HG02943 (cell line): ENCODE data around the gene UNC13B.
"Not testable (repeated sequence)": the region's sequence is repeated elsewhere in the genome, so short reads cannot be mapped to it uniquely, and the experiment has no call there.

ENCODE experiments used
- ATAC-seq: cut with Tn5 transposase; IDR thresholded peaks from one replicate; pipeline ENCODE4 v1.9.1; 2021; ENCODE audit warnings: mild to moderate bottlenecking, low read depth, moderate library complexity; ENCODE audit not compliant: unreplicated experiment

UNC13B gene

DNA sequence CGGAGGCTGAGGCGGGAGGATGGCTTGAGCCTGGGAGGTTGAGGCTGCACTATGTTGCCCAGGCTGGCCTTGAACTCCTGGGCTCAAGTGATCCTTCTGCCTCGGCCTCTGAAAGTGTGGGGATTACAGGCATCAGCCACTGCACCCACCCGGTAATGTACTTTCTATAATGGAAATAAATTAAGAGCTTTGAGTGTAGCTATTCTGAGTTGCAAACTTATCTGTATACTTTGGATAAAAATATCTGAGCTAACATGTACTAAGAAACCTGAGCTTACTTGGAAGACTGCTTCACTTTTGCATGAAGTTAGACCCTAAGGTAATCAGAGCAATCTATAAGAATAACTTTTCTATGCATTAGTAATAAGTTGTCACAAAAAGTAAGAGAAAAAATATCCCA is 50.0 kb downstream of the UNC13B start:
- no peak for ATAC-seq

DNA sequence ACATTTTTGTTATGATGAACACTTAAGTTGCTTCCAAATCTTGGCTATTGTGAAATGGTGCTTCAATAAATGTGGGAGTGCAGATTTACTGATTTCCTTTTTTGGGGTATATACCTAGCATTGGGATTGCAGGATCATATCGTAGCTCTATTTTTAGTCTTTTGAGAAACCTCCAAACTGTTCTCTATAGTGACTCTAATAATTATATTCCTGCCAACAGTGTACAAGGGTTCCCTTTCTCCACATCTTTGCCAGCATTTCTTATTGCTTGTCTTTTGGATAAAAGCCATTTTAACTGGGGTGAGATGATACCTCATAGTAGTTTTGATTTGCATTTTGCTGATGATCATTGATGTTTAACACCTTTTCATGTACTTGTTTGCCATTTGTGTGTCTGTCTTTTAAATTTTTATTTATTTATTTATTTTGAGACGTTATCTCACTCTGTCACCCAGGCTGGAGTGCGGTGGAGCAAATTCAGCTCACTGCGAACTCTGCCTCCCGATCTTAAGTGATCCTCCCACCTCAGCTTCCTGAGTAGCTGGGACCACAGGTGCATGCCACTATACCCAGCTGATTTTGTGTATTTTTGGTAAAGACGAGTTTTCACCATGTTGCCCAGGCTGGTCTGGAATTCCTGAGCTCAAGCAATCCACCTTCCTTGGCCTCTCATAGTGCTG is 59.0 kb downstream of the UNC13B start:
- no peak for ATAC-seq

- no peak for ATAC-seq
Measured at GRCh38 chr9:35225677-35226076, 63.9 kb downstream of the UNC13B start.

GRCh38 chr9:35226651-35227050 is 64.8 kb downstream of the UNC13B start:
- no peak for ATAC-seq

DNA sequence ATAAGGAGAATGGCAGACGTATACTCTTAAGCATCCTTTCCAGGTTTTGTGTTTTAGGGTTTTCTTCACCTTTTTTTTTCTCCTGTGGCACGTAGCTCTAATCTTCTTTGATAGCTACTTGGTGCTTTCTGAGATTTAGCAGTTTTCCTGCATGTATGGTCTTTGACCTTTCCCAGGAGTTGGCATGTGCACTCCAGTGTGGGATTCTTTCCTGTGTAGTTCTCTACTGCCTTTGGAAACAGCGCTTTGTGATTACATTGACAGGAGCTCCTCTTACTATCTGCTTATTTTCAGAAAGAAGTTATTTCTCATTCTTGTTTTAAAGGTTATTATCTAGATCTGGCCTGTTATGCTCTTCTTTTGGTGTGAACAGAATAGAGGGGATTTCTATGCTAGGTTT is 65.5 kb downstream of the UNC13B start:
- ATAC-seq: no peak

- ATAC-seq: no peak
Measured at GRCh38 chr9:35229066-35229778, 67.4 kb downstream of the UNC13B start.

GRCh38 chr9:35229779-35230143 is 68.0 kb downstream of the UNC13B start:
- ATAC-seq: no peak

DNA sequence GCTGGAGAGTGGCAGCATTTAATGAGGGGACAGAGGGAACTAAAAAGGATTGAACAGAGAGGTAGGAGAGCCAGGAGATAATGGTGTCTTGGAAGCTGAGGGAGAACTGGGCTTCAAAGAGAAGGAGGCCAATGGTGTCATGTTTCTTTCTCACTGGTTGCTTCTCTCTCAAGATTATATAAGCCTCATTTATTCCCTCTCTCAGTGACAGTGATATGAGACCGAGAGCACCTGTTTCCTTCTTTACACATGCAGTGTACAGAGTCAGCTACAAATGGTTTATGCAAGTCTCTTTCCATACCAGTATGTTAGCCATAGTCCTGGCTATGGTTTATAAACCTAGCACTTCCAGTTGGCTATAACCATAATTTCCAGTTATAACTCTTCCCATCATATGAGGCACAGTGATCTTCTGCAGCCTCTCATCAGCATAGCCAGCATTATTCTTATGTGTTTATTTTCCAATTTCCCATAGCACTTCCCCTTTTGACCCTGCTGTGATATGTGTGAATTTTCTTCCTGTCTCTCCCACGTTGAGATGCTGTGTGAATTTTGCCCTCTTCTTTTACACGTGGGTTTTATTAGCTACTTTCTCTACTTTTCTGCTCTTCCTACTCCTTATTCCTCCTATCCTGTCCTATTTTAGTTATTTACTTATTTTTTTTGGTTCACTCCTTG is 71.2 kb downstream of the UNC13B start:
- ATAC-seq: no peak

GRCh38 chr9:35236692-35237091 is 74.9 kb downstream of the UNC13B start:
- ATAC-seq: no peak

GRCh38 chr9:35237311-35237710 is 75.5 kb downstream of the UNC13B start:
- no peak for ATAC-seq

- not testable (repeated sequence) for ATAC-seq
Measured at GRCh38 chr9:35245945-35246344, 84.1 kb downstream of the UNC13B start.

GRCh38 chr9:35253075-35253474 is 91.3 kb downstream of the UNC13B start:
- ATAC-seq: no peak

- ATAC-seq: no peak
Measured at GRCh38 chr9:35254237-35254636, 92.4 kb downstream of the UNC13B start.

- ATAC-seq: no peak
Measured at GRCh38 chr9:35254984-35255857, 93.4 kb downstream of the UNC13B start.

GRCh38 chr9:35257986-35258659 is 96.3 kb downstream of the UNC13B start:
- no peak for ATAC-seq

- no peak for ATAC-seq
Measured at GRCh38 chr9:35258660-35259474, 97.1 kb downstream of the UNC13B start.

- no peak for ATAC-seq
Measured at GRCh38 chr9:35260186-35260585, 98.4 kb downstream of the UNC13B start.

GRCh38 chr9:35262064-35262463 is 100.3 kb downstream of the UNC13B start:
- no peak for ATAC-seq

DNA sequence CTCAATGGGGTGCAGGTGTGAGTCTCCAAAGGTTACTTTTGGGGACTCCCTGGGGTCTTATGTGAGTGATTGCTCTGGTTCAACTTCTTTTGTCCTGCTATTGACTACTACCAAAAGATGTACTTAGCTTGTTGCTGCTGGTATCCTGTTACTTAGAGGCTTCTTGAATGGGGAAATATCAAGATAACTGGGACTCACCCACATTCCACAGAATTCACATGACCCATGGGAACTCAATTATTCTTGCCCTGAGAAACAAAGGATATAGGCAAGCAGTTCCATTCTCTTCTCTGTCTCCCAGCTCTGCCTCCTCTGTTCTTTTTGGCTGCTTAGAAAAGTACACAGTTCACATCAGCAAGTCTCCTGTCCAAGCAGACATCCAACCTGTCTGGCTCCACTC is 105.9 kb downstream of the UNC13B start:
- ATAC-seq: no peak
